Activated CD8-positive, alpha-beta T cell treated with anti-CD3 and anti-CD28 coated beads for 36 hours (primary cell): Measurements from ENCODE around the gene CIB2. TPM values are rescaled to one million over a fixed set of nuclear protein-coding genes. Genes with fewer than 3 reads are reported as not detected.
A peak's percentile ranks its signal among the peaks of the same experiment; 100 is the strongest.

Experiments
- ATAC-seq: fragments of 200-7000 bp; cut with Tn5 transposase; one replicate; pipeline ENCODE4 v1.10.0; 2021; ENCODE audit warnings: mild to moderate bottlenecking, moderate library complexity
- CTCF ChIA-PET: fragments of 350-600 bp; sonication (Branson Sonifier 250); formaldehyde crosslinking; loops from one replicate; lab custom pipeline; 2021; ENCODE audit warnings: antibody characterized with exemption; lab: Charles Lee
- POLR2A ChIA-PET: fragments of 350-600 bp; sonication (Branson Sonifier 250); formaldehyde crosslinking; loops from one replicate; lab custom pipeline; 2021; ENCODE audit warnings: antibody characterized with exemption; lab: Charles Lee
- DNase-seq: peaks from one replicate; pipeline ENCODE4 v3.0.0-alpha.2; 2020
- H3K27ac Mint-ChIP-seq: one replicate; pipeline ENCODE4 v1.8.0; 2021; ENCODE audit warnings: mild to moderate bottlenecking, mixed read lengths
- H3K27me3 Mint-ChIP-seq: one replicate; pipeline ENCODE4 v1.8.0; 2021; ENCODE audit warnings: mixed read lengths
- H3K36me3 Mint-ChIP-seq: one replicate; pipeline ENCODE4 v1.8.0; 2021; ENCODE audit warnings: low read depth, mixed read lengths
- H3K4me1 Mint-ChIP-seq: one replicate; pipeline ENCODE4 v1.8.0; 2021; ENCODE audit warnings: low read depth, mixed read lengths
- H3K4me3 Mint-ChIP-seq: one replicate; pipeline ENCODE4 v1.8.0; 2021; ENCODE audit warnings: mild to moderate bottlenecking, moderate library complexity, mixed read lengths
- H3K9me3 Mint-ChIP-seq: one replicate; pipeline ENCODE4 v1.8.0; 2021; ENCODE audit warnings: mixed read lengths
- CTCF ChIP-seq: fragments of 200-600 bp; IDR thresholded peaks from one replicate; pipeline ENCODE4 v1.8.0; 2022; ENCODE audit warnings: antibody characterized with exemption, mild to moderate bottlenecking
- intact Hi-C: fragments of 100-400 bp; cut with micrococcal nuclease; formaldehyde crosslinking; loops from one replicate; pipeline ENCODE4 v1.10.0; 2022
- total RNA-seq, 2 experiments: library from RNA; stranded (reverse); gene quantifications; one replicate each; pipeline ENCODE4 v1.2.3, GENCODE V29; 2021

Gene CIB2
- total RNA-seq, 2 experiments from 2014 or later = 1.6 TPM

GRCh38 chr15:78162038-78162437 lies 30.8 kb upstream of the CIB2 start:
- ChIA-PET CTCF (interaction anchor here (0.9 to 2.5 kb wide), 4 partner anchors 10 to 78 kb away, joined by 3 to 12 read pairs (median 3); no protein-coding TSS in a partner anchor), POLR2A (interaction anchor here (0.9 to 1.7 kb wide), 3 partner anchors 12 to 22 kb away, joined by 3 to 6 read pairs (median 3); partner anchors contain the start of gene IDH3A)
- Mint-ChIP-seq H3K27ac (peak overlapping the region; percentile 65), H3K4me1 (peaks cover 6% of the 10 kb centered on the region), H3K4me3 (no peak overlapping the region), H3K9me3 (no peaks in the 10 kb centered on the region), H3K27me3 (no peaks in the 10 kb centered on the region), H3K36me3 (peaks cover 43% of the 10 kb centered on the region)
- peak; percentile 68 for DNase-seq
- TF ChIP-seq CTCF = no peak
- intact Hi-C loops = no loop called here
- peak; percentile 96 for ATAC-seq

- CTCF ChIA-PET = no interaction called here
- DNase-seq (no peak), ATAC-seq (no peak)
- no peaks in the 10 kb centered on the region for H3K4me1 Mint-ChIP-seq
- TF ChIP-seq CTCF = no peak
- peaks cover 25% of the 10 kb centered on the region for H3K36me3 Mint-ChIP-seq
- H3K27ac Mint-ChIP-seq = no peak overlapping the region
- intact Hi-C loops = no loop called here
- H3K27me3 Mint-ChIP-seq = no peaks in the 10 kb centered on the region
- H3K9me3 Mint-ChIP-seq = no peaks in the 10 kb centered on the region
- H3K4me3 Mint-ChIP-seq = no peak overlapping the region
- POLR2A ChIA-PET = interaction anchor here (2.3 kb wide), 1 partner anchor 9 kb away, joined by 13 read pairs; the partner anchor contains the start of gene IDH3A
Observed at GRCh38 chr15:78159395-78159794, 28.1 kb upstream of the CIB2 start.

GRCh38 chr15:78157203-78157602 lies 26.0 kb upstream of the CIB2 start:
- intact Hi-C loops = no loop called here
- no peak for TF ChIP-seq CTCF
- CTCF ChIA-PET = interaction anchor here (0.7 to 1.3 kb wide), 3 partner anchors 22 to 38 kb away, joined by 3 read pairs; no protein-coding TSS in a partner anchor
- ATAC-seq (no peak), DNase-seq (no peak)
- POLR2A ChIA-PET = interaction anchor here (1.2 kb wide), 1 partner anchor 10 kb away, joined by 3 read pairs; no protein-coding TSS in a partner anchor
- Mint-ChIP-seq H3K4me3 (no peak overlapping the region), H3K27me3 (no peaks in the 10 kb centered on the region), H3K27ac (no peak overlapping the region), H3K9me3 (no peaks in the 10 kb centered on the region), H3K36me3 (peaks cover 28% of the 10 kb centered on the region), H3K4me1 (peaks cover 11% of the 10 kb centered on the region)

GRCh38 chr15:78156653-78157052 lies 25.4 kb upstream of the CIB2 start:
- ChIA-PET POLR2A (interaction anchor here (1.2 to 1.7 kb wide), 2 partner anchors 10 to 17 kb away, joined by 3 read pairs; no protein-coding TSS in a partner anchor), CTCF (interaction anchor here (0.7 to 1.3 kb wide), 4 partner anchors 22 to 190 kb away, joined by 3 read pairs; no protein-coding TSS in a partner anchor)
- ATAC-seq (no peak), DNase-seq (no peak)
- H3K4me1 Mint-ChIP-seq = peaks cover 11% of the 10 kb centered on the region
- no peaks in the 10 kb centered on the region for H3K27me3 Mint-ChIP-seq
- H3K36me3 Mint-ChIP-seq = peaks cover 23% of the 10 kb centered on the region
- intact Hi-C loops = no loop called here
- H3K27ac Mint-ChIP-seq = no peak overlapping the region
- H3K4me3 Mint-ChIP-seq = no peak overlapping the region
- TF ChIP-seq CTCF = no peak
- no peaks in the 10 kb centered on the region for H3K9me3 Mint-ChIP-seq

GRCh38 chr15:78155355-78155939 lies 24.2 kb upstream of the CIB2 start:
- Mint-ChIP-seq H3K9me3 (no peaks in the 10 kb centered on the region), H3K36me3 (peaks cover 24% of the 10 kb centered on the region), H3K27ac (no peak overlapping the region), H3K4me1 (peaks cover 20% of the 10 kb centered on the region), H3K27me3 (no peaks in the 10 kb centered on the region), H3K4me3 (no peak overlapping the region)
- ChIA-PET CTCF (interaction anchor here (1.2 kb wide), 1 partner anchor 188 kb away, joined by 3 read pairs; no protein-coding TSS in a partner anchor), POLR2A (interaction anchor here (1.7 kb wide), 1 partner anchor 18 kb away, joined by 3 read pairs; no protein-coding TSS in a partner anchor)
- intact Hi-C loops = no loop called here
- no peak for TF ChIP-seq CTCF
- ATAC-seq (no peak), DNase-seq (no peak)
